Fibroblast of mammary gland (primary cell): ENCODE measurements around the gene FSTL4.

Source experiments
- DNase-seq: peaks from one replicate; pipeline ENCODE4 v3.0.0-alpha.2; 2010; ENCODE audit warnings: low read depth
- H3K4me3 ChIP-seq: 2 replicates; pipeline ENCODE4 v1.5.1; 2011; ENCODE audit warnings: low read depth, mild to moderate bottlenecking, low read length, moderate library complexity; ENCODE audit not compliant: control insufficient read depth
- CTCF ChIP-seq: conservative IDR thresholded peaks from 2 replicates; pipeline ENCODE4 v1.5.1; 2011; ENCODE audit warnings: low read depth, low read length, inconsistent platforms; ENCODE audit not compliant: control insufficient read depth, insufficient read depth

The FSTL4 gene

GRCh38 chr5:133652951-133653759 is 40.8 kb upstream of the FSTL4 start:
- no peak overlapping the region for H3K4me3 ChIP-seq
- no peak for TF ChIP-seq CTCF
- no peak for DNase-seq

DNA sequence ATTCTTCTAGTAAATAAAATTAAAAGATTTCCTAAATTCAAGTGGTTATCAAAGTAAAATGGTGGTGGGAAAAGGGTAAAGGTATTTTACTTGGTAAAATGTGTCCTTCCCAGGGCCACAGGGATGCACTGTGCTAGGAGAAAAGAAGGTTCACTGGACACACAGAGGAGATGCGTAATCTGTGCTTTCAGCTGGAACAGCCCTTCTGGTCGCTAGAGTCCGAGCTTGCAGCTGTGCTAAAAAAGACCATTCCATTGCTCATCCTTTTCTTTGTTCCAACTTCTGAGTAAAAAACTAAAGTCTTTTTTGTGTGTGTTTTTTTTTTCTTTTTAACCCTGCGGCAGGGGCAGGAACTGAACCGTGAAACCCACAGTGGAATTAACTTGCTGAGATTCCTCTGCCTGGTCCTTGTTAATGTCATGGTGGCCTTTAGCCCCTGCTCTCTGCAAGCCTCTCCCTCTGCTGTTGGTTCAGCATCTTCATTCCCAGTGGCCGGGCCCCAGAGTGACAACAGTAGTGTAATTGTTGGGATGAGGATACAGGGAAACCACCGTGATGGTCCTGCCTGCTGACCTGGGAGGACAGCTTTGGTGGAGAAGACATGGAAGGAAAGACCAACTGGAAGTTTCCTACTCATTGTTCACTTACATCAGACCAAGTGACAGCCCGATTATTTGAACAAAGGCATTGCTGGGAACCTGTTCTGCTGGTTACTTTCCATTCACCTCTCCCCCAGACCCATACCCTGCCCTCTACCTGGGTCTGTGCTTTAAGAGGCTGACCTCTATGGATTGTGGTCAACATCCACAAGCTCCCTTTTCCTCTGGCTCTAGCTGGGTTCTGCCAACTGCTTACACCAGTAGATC is 31.9 kb upstream of the FSTL4 start:
- TF ChIP-seq CTCF = no peak
- DNase-seq = no peak
- H3K4me3 ChIP-seq = no peak overlapping the region

- DNase-seq = no peak
- no peak overlapping the region for H3K4me3 ChIP-seq
- no peak for TF ChIP-seq CTCF
These were observed 31.0 kb upstream of the FSTL4 start for GRCh38 chr5:133643365-133643764.

DNA sequence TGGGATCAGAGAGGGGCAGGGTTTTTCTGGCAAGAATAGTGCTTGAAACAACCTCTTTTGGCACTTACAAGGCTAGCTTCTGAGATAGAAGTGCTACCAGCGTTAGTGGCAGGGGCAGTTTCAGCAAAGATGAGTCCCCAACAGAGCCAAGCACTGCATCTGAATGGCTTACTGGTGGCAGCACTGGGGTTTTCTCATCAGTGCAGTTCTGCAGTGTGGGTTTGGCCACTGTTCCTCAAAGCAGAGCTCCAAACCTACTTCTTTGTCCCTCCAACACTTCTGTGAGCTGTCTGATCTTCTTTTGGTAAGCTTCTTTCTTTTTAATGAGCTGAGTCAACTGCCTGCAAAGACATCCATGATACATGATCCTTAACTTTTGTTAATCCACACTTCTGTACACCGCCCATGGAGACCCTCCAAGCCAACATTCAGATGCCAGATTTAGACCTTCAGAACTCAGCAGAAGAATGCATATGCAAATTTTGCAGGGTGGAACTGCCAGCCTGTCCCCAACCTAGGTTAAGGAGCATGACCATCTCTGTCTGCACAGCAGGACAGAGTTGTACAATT is 29.9 kb upstream of the FSTL4 start:
- no peak for DNase-seq
- no peak for TF ChIP-seq CTCF
- no peak overlapping the region for H3K4me3 ChIP-seq

- no peak for TF ChIP-seq CTCF
- no peak overlapping the region for H3K4me3 ChIP-seq
- DNase-seq = no peak
These were observed 29.3 kb upstream of the FSTL4 start for GRCh38 chr5:133641683-133642082.

DNA sequence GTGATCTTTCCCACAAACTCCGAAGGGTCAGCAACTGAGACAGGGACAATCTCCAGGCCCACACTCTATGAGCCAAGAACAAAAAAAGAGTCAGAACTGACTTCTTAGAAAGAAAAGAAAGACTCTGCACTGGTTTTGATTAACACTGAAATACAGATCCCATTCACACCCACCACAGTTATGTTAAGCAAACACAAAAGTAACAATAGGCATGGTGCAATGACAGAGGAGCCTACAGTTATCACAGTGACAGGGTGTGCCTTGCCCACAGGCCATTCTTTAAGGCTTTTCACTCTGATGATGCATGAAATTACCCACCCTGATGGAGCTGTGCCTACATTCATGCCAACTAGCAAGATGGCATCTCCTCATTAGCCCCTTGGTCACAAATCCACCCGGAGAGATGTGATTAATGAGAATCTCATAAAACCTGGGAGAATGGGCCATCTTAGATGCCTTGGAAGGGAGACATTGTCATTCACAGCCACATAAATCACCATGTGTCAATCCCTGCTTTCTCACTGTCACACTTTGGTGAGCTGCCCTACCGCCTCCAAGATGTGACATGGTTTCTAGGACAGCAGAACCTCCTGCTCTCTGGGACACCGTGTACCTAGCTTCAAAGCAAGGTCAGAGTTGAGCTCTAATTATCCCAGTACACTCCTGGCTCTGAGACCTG is 27.6 kb upstream of the FSTL4 start:
- no peak overlapping the region for H3K4me3 ChIP-seq
- DNase-seq = no peak
- no peak for TF ChIP-seq CTCF
